OCI-LY3 (cell line): ENCODE results near the gene SLC17A9.

Experiments
- H2AFZ ChIP-seq: fragments of 200-600, 300-600 bp; shearing (Covaris generic); 2 replicates; pipeline ENCODE4 v1.6.0; 2014; ENCODE audit warnings: antibody characterized with exemption, low read depth, low read length
- H3K27ac ChIP-seq: fragments of 200-600, 300-600 bp; sonication (generic); 2 replicates; pipeline ENCODE4 v1.5.1; 2014; ENCODE audit warnings: mild to moderate bottlenecking, low read length, moderate library complexity, mixed read lengths
- H3K27me3 ChIP-seq: fragments of 200-600, 300-600 bp; sonication (generic); 2 replicates; pipeline ENCODE4 v1.6.1; 2014; ENCODE audit warnings: low read depth, low read length, mixed read lengths
- H3K36me3 ChIP-seq: fragments of 200-600, 300-600 bp; sonication (generic); replicated peaks from 2 replicates; pipeline ENCODE3; 2014; ENCODE audit warnings: low read depth, low read length, mixed read lengths
- H3K4me1 ChIP-seq: fragments of 300-600, 200-600 bp; sonication (generic); 2 replicates; pipeline ENCODE4 v1.6.1; 2014; ENCODE audit warnings: low read length, mixed read lengths
- H3K4me2 ChIP-seq: fragments of 200-600, 300-600 bp; sonication (generic); 2 replicates; pipeline ENCODE4 v1.6.1; 2014; ENCODE audit warnings: low read length, mixed read lengths
- H3K4me3 ChIP-seq: fragments of 300-600, 200-600 bp; sonication (generic); 2 replicates; pipeline ENCODE4 v1.5.1; 2014; ENCODE audit warnings: antibody characterized with exemption, mild to moderate bottlenecking, low read length, moderate library complexity
- H3K79me2 ChIP-seq: fragments of 300-600, 200-600 bp; shearing (Covaris generic); 2 replicates; pipeline ENCODE4 v1.6.1; 2014; ENCODE audit warnings: mild to moderate bottlenecking, low read length, mixed read lengths
- H3K9ac ChIP-seq: fragments of 300-600, 200-600 bp; shearing (Covaris generic); 2 replicates; pipeline ENCODE4 v1.6.0; 2014; ENCODE audit warnings: mild to moderate bottlenecking, low read length, moderate library complexity
- H3K9me3 ChIP-seq: fragments of 200-600, 300-600 bp; shearing (Covaris generic); 2 replicates; pipeline ENCODE4 v1.6.1; 2014; ENCODE audit warnings: low read length, mixed read lengths; ENCODE audit not compliant: insufficient read depth
- H4K20me1 ChIP-seq: fragments of 200-600, 300-600 bp; sonication (generic); 2 replicates; pipeline ENCODE4 v1.6.1; 2016; ENCODE audit warnings: low read length, mixed read lengths; ENCODE audit not compliant: insufficient read depth
- CTCF ChIP-seq: fragments of 200-600, 300-600 bp; sonication (generic); IDR thresholded peaks from 2 replicates; pipeline ENCODE4 v1.5.1; 2014; ENCODE audit warnings: antibody characterized with exemption, low read length, low read depth
- EZH2phosphoT487 ChIP-seq: fragments of 200-600 bp; shearing (Covaris generic); IDR thresholded peaks from 2 replicates; pipeline ENCODE4 v1.6.1; 2018; ENCODE audit warnings: antibody characterized with exemption, mixed run types, low read depth

The SLC17A9 gene

GRCh38 chr20:62970307-62971210 is 18.1 kb downstream of the SLC17A9 start:
- 0 out of 2 replicates have a peak, but pooled peaks cover 3% of the 10 kb centered on the region for H4K20me1 ChIP-seq
- no peak overlapping the region for H2AFZ ChIP-seq
- H3K9ac ChIP-seq, result no peak overlapping the region
- no peaks in the 10 kb centered on the region for H3K79me2 ChIP-seq
- no peaks in the 10 kb centered on the region for H3K9me3 ChIP-seq
- H3K4me3 ChIP-seq, result no peak overlapping the region
- H3K4me2 ChIP-seq, result no peak overlapping the region
- peaks cover 10% of the 10 kb centered on the region for H3K4me1 ChIP-seq
- H3K27ac ChIP-seq, result no peak overlapping the region
- no peak for TF ChIP-seq CTCF
- no peak for TF ChIP-seq EZH2phosphoT487
- peaks cover 6% of the 10 kb centered on the region for H3K36me3 ChIP-seq
- 0 out of 2 replicates have a peak, but pooled peaks cover 3% of the 10 kb centered on the region for H3K27me3 ChIP-seq

DNA sequence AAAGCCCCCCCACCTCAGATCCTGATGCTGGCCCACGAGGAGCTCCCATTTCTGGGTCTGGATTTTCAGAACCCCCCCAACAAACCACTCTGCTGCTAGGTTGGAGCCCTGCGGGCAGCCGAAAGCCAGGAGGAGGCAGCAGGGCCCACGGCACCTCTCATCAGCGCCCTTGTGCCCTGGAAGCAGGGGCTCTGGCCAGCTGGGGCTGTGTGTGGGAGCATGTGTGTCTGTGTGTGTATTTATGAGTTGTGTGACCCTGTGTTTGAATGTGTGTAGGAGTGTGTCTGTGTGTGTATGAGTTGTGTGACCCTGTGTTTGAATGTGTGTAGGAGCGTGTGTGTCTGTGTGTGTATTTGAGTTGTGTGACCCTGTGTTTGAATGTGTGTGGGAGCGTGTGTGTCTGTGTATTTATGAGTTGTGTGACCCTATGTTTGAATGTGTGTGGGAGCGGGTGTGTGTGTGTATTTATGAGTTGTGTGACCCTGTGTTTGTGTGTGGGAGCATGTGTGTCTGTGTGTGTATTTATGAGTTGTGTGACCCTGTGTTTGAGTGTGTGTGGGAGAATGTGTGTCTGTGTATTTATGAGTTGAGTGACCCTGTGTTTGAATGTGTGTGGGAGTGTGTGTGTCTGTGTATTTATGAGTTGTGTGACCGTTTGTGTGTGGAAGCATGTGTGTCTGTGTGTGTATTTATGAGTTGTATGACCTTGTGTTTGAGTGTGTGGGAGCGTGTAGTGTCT is 18.9 kb downstream of the SLC17A9 start:
- Histone ChIP-seq H3K4me1 (peaks cover 10% of the 10 kb centered on the region), H3K27ac (no peak overlapping the region), H3K4me2 (no peak overlapping the region), H3K79me2 (no peaks in the 10 kb centered on the region), H3K36me3 (peaks cover 5% of the 10 kb centered on the region), H3K27me3 (0 out of 2 replicates have a peak, but pooled peaks cover 3% of the 10 kb centered on the region), H3K9ac (no peak overlapping the region), H3K4me3 (no peak overlapping the region), H3K9me3 (no peaks in the 10 kb centered on the region), H2AFZ (no peak overlapping the region), H4K20me1 (0 out of 2 replicates have a peak, but pooled peaks cover 3% of the 10 kb centered on the region)
- no peak for TF ChIP-seq CTCF
- no peak for TF ChIP-seq EZH2phosphoT487

- H3K4me3 ChIP-seq, result peak overlapping the region; percentile 75
- H3K4me1 ChIP-seq, result peaks cover 17% of the 10 kb centered on the region
- no peaks in the 10 kb centered on the region for H3K9me3 ChIP-seq
- no peak overlapping the region for H3K27ac ChIP-seq
- 0 out of 2 replicates have a peak, but pooled peaks cover under 1% of the 10 kb centered on the region for H4K20me1 ChIP-seq
- H3K36me3 ChIP-seq, result peaks cover 3% of the 10 kb centered on the region
- no peaks in the 10 kb centered on the region for H3K79me2 ChIP-seq
- TF ChIP-seq EZH2phosphoT487 (no peak), CTCF (peak; percentile 84)
- H3K4me2 ChIP-seq, result peak overlapping the region; percentile 84
- H3K9ac ChIP-seq, result no peak overlapping the region; the same call in 1 of the 2 replicates
- peak overlapping the region; percentile 72; the same call in 1 of the 2 replicates for H2AFZ ChIP-seq
- 0 out of 2 replicates have a peak, but pooled peaks cover 3% of the 10 kb centered on the region for H3K27me3 ChIP-seq
These were observed 19.7 kb downstream of the SLC17A9 start for GRCh38 chr20:62971950-62972844.
